ENCODE data around the gene ZNF212. TPM values are rescaled to one million over a fixed set of nuclear protein-coding genes. Genes with fewer than 3 reads are reported as not detected.

The ZNF212 gene
- polyA plus RNA-seq, 1 donor from 2014 or later, result 12.2 TPM

- TF ChIP-seq REST (IDR thresholded peaks at IDR 0.05; ENCODE audit: borderline replicate concordance) (no peak), EP300 (conservative IDR thresholded peaks at IDR 0.05; ENCODE audit: poor library complexity, severe bottlenecking) (no peak), TAF1 (IDR thresholded peaks at IDR 0.05; ENCODE audit: low read depth) (no peak), POLR2AphosphoS5 (IDR thresholded peaks at IDR 0.05) (no peak), SMC3 (conservative IDR thresholded peaks at IDR 0.05; ENCODE audit: poor library complexity) (no peak), EZH2 (IDR thresholded peaks at IDR 0.05; ENCODE audit: borderline replicate concordance, insufficient read depth, low read length, poor library complexity, severe bottlenecking) (no peak), CTCF (IDR thresholded peaks at IDR 0.05; ENCODE audit: poor library complexity, severe bottlenecking) (no peak), RAD21 (conservative IDR thresholded peaks at IDR 0.05) (no peak), MXI1 (conservative IDR thresholded peaks at IDR 0.05; ENCODE audit: poor library complexity, severe bottlenecking) (no peak)
- no peaks in the 10 kb centered on the region for H3K9me3 ChIP-seq (ENCODE audit: low read length)
- no peak overlapping the region for H2AFZ ChIP-seq (ENCODE audit: low read depth, low read length)
- H3K4me2 ChIP-seq (ENCODE audit: low read length), result no peak overlapping the region
- H3K9me2 ChIP-seq (ENCODE audit: insufficient read depth, low read length), result no peaks in the 10 kb centered on the region
- no peak overlapping the region for H3K9ac ChIP-seq (ENCODE audit: low read length)
- H4K20me1 ChIP-seq (ENCODE audit: insufficient read depth), result peaks cover 3% of the 10 kb centered on the region
- H3F3A ChIP-seq (ENCODE audit: insufficient read depth, low read length, poor library complexity, severe bottlenecking), result no peaks in the 10 kb centered on the region
- H3K27ac ChIP-seq (ENCODE audit: low read length), result no peak overlapping the region
- H3K27me3 ChIP-seq (ENCODE audit: insufficient read depth, low read depth, low read length), result no peaks in the 10 kb centered on the region
- no peak overlapping the region for H3K4me3 ChIP-seq (ENCODE audit: low read length)
- H3K79me2 ChIP-seq (replicated peaks; ENCODE audit: insufficient read depth, low read length), result peaks cover 9% of the 10 kb centered on the region
- no peaks in the 10 kb centered on the region for H3K36me3 ChIP-seq (ENCODE audit: insufficient read depth, low read length)
Measured at GRCh38 chr7:149191851-149192250, 47.6 kb upstream of the ZNF212 start.

GRCh38 chr7:149194799-149195179 lies 44.7 kb upstream of the ZNF212 start:
- Histone ChIP-seq H3K27me3 (ENCODE audit: insufficient read depth, low read depth, low read length) (no peaks in the 10 kb centered on the region), H4K20me1 (ENCODE audit: insufficient read depth) (peaks cover 3% of the 10 kb centered on the region), H3K9me3 (ENCODE audit: low read length) (no peaks in the 10 kb centered on the region), H3K27ac (ENCODE audit: low read length) (peak overlapping the region; percentile 81), H3K36me3 (ENCODE audit: insufficient read depth, low read length) (no peaks in the 10 kb centered on the region), H3K9me2 (ENCODE audit: insufficient read depth, low read length) (no peaks in the 10 kb centered on the region), H2AFZ (ENCODE audit: low read depth, low read length) (peak overlapping the region; percentile 19), H3F3A (ENCODE audit: insufficient read depth, low read length, poor library complexity, severe bottlenecking) (no peaks in the 10 kb centered on the region), H3K4me3 (ENCODE audit: low read length) (peak overlapping the region; percentile 75), H3K9ac (ENCODE audit: low read length) (peak overlapping the region; percentile 91), H3K4me2 (ENCODE audit: low read length) (peak overlapping the region; percentile 59), H3K79me2 (replicated peaks; ENCODE audit: insufficient read depth, low read length) (peaks cover 19% of the 10 kb centered on the region)
- TF ChIP-seq TAF1 (IDR thresholded peaks at IDR 0.05; ENCODE audit: low read depth) (no peak), MXI1 (conservative IDR thresholded peaks at IDR 0.05; ENCODE audit: poor library complexity, severe bottlenecking) (no peak), CTCF (IDR thresholded peaks at IDR 0.05; ENCODE audit: poor library complexity, severe bottlenecking) (no peak), SMC3 (conservative IDR thresholded peaks at IDR 0.05; ENCODE audit: poor library complexity) (no peak), EP300 (conservative IDR thresholded peaks at IDR 0.05; ENCODE audit: poor library complexity, severe bottlenecking) (no peak)

All from neural cell (in vitro differentiated cells).